ENCODE results near the gene MCRIP1. TPM values are rescaled to one million over a fixed set of nuclear protein-coding genes. Genes with fewer than 3 reads are reported as not detected.

The MCRIP1 gene
- total and polyA plus RNA-seq, 2 of the 13 experiments (the other 11 are each of a cell fraction or from before 2014, with no cell fraction given): 79.7 to 84.9 TPM

DNA sequence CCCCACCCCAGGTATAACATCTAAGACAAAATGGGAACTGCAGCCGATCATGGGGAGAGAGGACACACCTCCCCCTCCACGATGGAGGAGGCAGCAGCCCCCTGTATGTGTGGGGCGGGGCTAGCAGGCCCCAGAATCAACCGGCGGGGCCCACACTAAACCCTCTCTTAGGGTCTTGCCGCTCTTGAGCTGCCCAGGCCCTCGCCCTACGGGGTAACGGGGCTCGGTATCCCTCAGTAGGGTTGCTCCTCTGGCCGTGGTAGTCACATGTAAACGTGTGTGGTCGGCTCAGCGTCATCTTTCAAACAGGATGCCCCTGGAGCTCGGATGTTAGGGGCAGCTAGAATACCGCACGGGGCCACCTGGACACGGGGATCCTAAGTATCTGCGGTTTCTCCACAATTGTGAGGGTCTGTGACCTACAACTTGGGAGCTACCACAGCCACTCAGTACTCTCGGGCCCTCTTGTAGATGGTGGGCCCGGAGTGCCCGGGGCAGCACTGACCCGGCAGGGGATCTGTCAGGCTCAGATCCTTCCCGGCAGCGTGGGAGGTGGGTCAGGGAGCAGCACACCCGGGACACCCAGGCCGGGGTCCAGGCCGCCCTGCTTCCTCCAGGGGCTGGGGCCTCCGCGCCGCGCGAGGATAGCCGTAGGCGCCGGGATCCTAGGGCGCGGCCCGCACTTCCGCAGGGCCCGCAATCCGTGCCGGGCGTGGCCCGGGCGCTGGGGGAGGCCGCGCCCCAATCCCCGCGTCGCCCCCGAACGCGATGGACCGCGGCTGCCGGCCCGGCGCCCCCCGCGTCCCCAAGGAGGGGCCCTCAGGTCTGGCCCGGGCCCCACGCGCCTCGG, 37.3 kb upstream of the MCRIP1 start (continued):
- TF ChIP-seq, protein P1, sequence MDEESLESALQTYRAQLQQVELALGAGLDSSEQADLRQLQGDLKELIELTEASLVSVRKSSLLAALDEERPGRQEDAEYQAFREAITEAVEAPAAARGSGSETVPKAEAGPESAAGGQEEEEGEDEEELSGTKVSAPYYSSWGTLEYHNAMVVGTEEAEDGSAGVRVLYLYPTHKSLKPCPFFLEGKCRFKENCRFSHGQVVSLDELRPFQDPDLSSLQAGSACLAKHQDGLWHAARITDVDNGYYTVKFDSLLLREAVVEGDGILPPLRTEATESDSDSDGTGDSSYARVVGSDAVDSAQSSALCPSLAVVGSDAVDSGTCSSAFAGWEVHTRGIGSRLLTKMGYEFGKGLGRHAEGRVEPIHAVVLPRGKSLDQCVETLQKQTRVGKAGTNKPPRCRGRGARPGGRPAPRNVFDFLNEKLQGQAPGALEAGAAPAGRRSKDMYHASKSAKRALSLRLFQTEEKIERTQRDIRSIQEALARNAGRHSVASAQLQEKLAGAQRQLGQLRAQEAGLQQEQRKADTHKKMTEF (CRISPR knock-in tag; IDR thresholded peaks at IDR 0.05): 0 out of 2 replicates have a peak, but pooled peaks have one; percentile 39
- TF ChIP-seq ZMYM4 (CRISPR knock-in tag; IDR thresholded peaks at IDR 0.05) (no peak), ZNF329 (CRISPR knock-in tag; IDR thresholded peaks at IDR 0.05; ENCODE audit: low read depth) (no peak), MYC (CRISPR knock-in tag; IDR thresholded peaks at IDR 0.05; ENCODE audit: borderline replicate concordance) (peak; percentile 57; the same call in 1 of the 2 replicates), ZNF670 (CRISPR knock-in tag; IDR thresholded peaks at IDR 0.05; ENCODE audit: borderline replicate concordance) (peak; percentile 58; the same call in 1 of the 2 replicates), ZFX (CRISPR knock-in tag; IDR thresholded peaks at IDR 0.05; ENCODE audit: low read depth) (peak; percentile 57), ZNF780A (CRISPR knock-in tag; IDR thresholded peaks at IDR 0.05) (0 out of 2 replicates have a peak, but pooled peaks have one; percentile 65), HOXA5 (CRISPR knock-in tag; IDR thresholded peaks at IDR 0.05) (peak; percentile 47; the same call in 1 of the 2 replicates), GABPB1 (CRISPR knock-in tag; IDR thresholded peaks at IDR 0.05) (peak; percentile 66; the same call in 1 of the 2 replicates), ZNF335 (CRISPR knock-in tag; IDR thresholded peaks at IDR 0.05) (0 out of 2 replicates have a peak, but pooled peaks have one; percentile 29), DNMT3B (CRISPR knock-in tag; conservative IDR thresholded peaks at IDR 0.05) (peak; percentile 15; the same call in 1 of the 2 replicates), SAP130 (CRISPR knock-in tag; IDR thresholded peaks at IDR 0.05; ENCODE audit: low read depth) (peak; percentile 46; the same call in 1 of the 2 replicates), TBL1XR1 (IDR thresholded peaks at IDR 0.05; ENCODE audit: borderline replicate concordance, low read length, partially characterized antibody) (peak; percentile 29), SIN3A (IDR thresholded peaks at IDR 0.05; ENCODE audit: borderline replicate concordance, low read depth, low read length) (0 out of 2 replicates have a peak, but pooled peaks have one; percentile 43), SALL2 (CRISPR knock-in tag; IDR thresholded peaks at IDR 0.05) (no peak), ATF7-NPFF (CRISPR knock-in tag; IDR thresholded peaks at IDR 0.05; ENCODE audit: low read depth) (peak; percentile 74; the same call in 1 of the 2 replicates), SP5 (CRISPR knock-in tag; IDR thresholded peaks at IDR 0.05; ENCODE audit: borderline replicate concordance, low read depth) (0 out of 2 replicates have a peak, but pooled peaks have one; percentile 11), POLR2AphosphoS5 (IDR thresholded peaks at IDR 0.05; ENCODE audit: low read depth, low read length) (peak; percentile 26; the same call in 1 of the 2 replicates), HIVEP1 (CRISPR knock-in tag; IDR thresholded peaks at IDR 0.05) (no peak), PHF8 (CRISPR knock-in tag; IDR thresholded peaks at IDR 0.05) (peak; percentile 49; the same call in 1 of the 2 replicates), ZNF543 (CRISPR knock-in tag; IDR thresholded peaks at IDR 0.05) (peak; percentile 67; the same call in 1 of the 2 replicates)
- TF ChIP-seq, protein P2, sequence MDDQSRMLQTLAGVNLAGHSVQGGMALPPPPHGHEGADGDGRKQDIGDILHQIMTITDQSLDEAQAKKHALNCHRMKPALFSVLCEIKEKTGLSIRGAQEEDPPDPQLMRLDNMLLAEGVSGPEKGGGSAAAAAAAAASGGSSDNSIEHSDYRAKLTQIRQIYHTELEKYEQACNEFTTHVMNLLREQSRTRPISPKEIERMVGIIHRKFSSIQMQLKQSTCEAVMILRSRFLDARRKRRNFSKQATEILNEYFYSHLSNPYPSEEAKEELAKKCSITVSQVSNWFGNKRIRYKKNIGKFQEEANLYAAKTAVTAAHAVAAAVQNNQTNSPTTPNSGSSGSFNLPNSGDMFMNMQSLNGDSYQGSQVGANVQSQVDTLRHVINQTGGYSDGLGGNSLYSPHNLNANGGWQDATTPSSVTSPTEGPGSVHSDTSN (CRISPR knock-in tag; IDR thresholded peaks at IDR 0.05; ENCODE audit: borderline replicate concordance): peak; percentile 40; the same call in 1 of the 2 replicates
- TF ChIP-seq, protein P3, sequence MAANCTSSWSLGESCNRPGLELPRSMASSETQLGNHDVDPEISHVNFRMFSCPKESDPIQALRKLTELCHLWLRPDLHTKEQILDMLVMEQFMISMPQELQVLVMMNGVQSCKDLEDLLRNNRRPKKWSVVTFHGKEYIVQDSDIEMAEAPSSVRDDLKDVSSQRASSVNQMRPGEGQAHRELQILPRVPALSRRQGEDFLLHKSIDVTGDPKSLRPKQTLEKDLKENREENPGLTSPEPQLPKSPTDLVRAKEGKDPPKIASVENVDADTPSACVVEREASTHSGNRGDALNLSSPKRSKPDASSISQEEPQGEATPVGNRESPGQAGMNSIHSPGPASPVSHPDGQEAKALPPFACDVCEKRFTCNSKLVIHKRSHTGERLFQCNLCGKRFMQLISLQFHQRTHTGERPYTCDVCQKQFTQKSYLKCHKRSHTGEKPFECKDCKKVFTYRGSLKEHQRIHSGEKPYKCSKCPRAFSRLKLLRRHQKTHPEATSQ (CRISPR knock-in tag; IDR thresholded peaks at IDR 0.05; ENCODE audit: borderline replicate concordance): no peak
- TF ChIP-seq, protein P4, sequence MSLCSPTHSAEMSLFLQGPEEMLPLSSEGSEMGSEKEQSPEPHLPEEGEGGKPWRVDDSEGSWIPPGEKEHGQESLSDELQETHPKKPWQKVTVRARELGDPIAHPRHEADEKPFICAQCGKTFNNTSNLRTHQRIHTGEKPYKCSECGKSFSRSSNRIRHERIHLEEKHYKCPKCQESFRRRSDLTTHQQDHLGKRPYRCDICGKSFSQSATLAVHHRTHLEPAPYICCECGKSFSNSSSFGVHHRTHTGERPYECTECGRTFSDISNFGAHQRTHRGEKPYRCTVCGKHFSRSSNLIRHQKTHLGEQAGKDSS (CRISPR knock-in tag; IDR thresholded peaks at IDR 0.05; ENCODE audit: borderline replicate concordance, low read depth): peak; percentile 68; the same call in 1 of the 2 replicates
